GM19452 (cell line): ENCODE results near the gene UPF2.

ENCODE experiments used
- ATAC-seq: cut with Tn5 transposase; IDR thresholded peaks from one replicate; pipeline ENCODE4 v1.9.1; 2021; ENCODE audit not compliant: unreplicated experiment

UPF2 gene

GRCh38 chr10:11962176-11962575 lies 80.4 kb downstream of the UPF2 start:
- no peak for ATAC-seq

GRCh38 chr10:11961771-11962170 lies 80.8 kb downstream of the UPF2 start:
- ATAC-seq, result no peak

- ATAC-seq, result no peak
These were observed 82.6 kb downstream of the UPF2 start for GRCh38 chr10:11959966-11960365.

- ATAC-seq, result no peak
These were observed 83.7 kb downstream of the UPF2 start for GRCh38 chr10:11958956-11959355.

GRCh38 chr10:11951695-11952094 lies 90.9 kb downstream of the UPF2 start:
- ATAC-seq, result no peak

GRCh38 chr10:11950325-11951018 lies 92.1 kb downstream of the UPF2 start:
- ATAC-seq, result no peak

- ATAC-seq, result no peak
These were observed 93.5 kb downstream of the UPF2 start for GRCh38 chr10:11949152-11949551.

GRCh38 chr10:11946652-11947051 lies 96.0 kb downstream of the UPF2 start:
- ATAC-seq, result no peak

- ATAC-seq, result no peak
These were observed 106.0 kb downstream of the UPF2 start for GRCh38 chr10:11936389-11937152.

- ATAC-seq, result no peak
These were observed 108.3 kb downstream of the UPF2 start for GRCh38 chr10:11934262-11934661.

GRCh38 chr10:11933577-11934223 lies 108.9 kb downstream of the UPF2 start:
- no peak for ATAC-seq

GRCh38 chr10:11931038-11931437 lies 111.6 kb downstream of the UPF2 start:
- no peak for ATAC-seq

GRCh38 chr10:11930312-11930978 lies 112.2 kb downstream of the UPF2 start:
- no peak for ATAC-seq

- ATAC-seq, result no peak
These were observed 114.9 kb downstream of the UPF2 start for GRCh38 chr10:11927746-11928145.

GRCh38 chr10:11921800-11922392 lies 120.7 kb downstream of the UPF2 start:
- ATAC-seq, result no peak

- ATAC-seq, result no peak
These were observed 123.3 kb downstream of the UPF2 start for GRCh38 chr10:11919271-11919670.

GRCh38 chr10:11918384-11918783 lies 124.2 kb downstream of the UPF2 start:
- ATAC-seq, result no peak

- ATAC-seq, result no peak
These were observed 129.4 kb downstream of the UPF2 start for GRCh38 chr10:11913079-11913641.

- no peak for ATAC-seq
These were observed 132.5 kb downstream of the UPF2 start for GRCh38 chr10:11910102-11910501.

GRCh38 chr10:11909618-11910017 lies 133.0 kb downstream of the UPF2 start:
- no peak for ATAC-seq

- no peak for ATAC-seq
These were observed 133.6 kb downstream of the UPF2 start for GRCh38 chr10:11908991-11909390.
